ENCODE data around the gene STAG1.

Gene STAG1

GRCh38 chr3:136296960-136297359 lies 455.2 kb downstream of the STAG1 start:
- no peak for FAIRE-seq

GRCh38 chr3:136294176-136294575 lies 458.0 kb downstream of the STAG1 start:
- FAIRE-seq = no peak

GRCh38 chr3:136293279-136293678 lies 458.9 kb downstream of the STAG1 start:
- no peak for FAIRE-seq

- no peak for FAIRE-seq
Observed at GRCh38 chr3:136292500-136292899, 459.7 kb downstream of the STAG1 start.

- FAIRE-seq = no peak
Observed at GRCh38 chr3:136291302-136291701, 460.9 kb downstream of the STAG1 start.
